IMR-90 (cell line): ENCODE data around the gene PFKL.

Experiments used
- BHLHE40 ChIP-seq: fragments of 150-350 bp; IDR thresholded peaks from 2 replicates; pipeline ENCODE4 v1.6.1; 2016; ENCODE audit warnings: mild to moderate bottlenecking, low read depth, low read length
- CEBPB ChIP-seq: IDR thresholded peaks from 2 replicates; pipeline ENCODE4 v1.6.1; 2012; ENCODE audit warnings: low read depth, low read length, improper control_type of control experiment
- CHD1 ChIP-seq: IDR thresholded peaks from 2 replicates; pipeline ENCODE4 v1.6.1; 2012; ENCODE audit warnings: low read depth, low read length, improper control_type of control experiment
- MAFK ChIP-seq: IDR thresholded peaks from 2 replicates; pipeline ENCODE4 v1.6.1; 2012; ENCODE audit warnings: low read depth, low read length, improper control_type of control experiment
- MXI1 ChIP-seq: IDR thresholded peaks from 2 replicates; pipeline ENCODE4 v1.6.1; 2012; ENCODE audit warnings: low read depth, mild to moderate bottlenecking, low read length, moderate library complexity, borderline replicate concordance
- NFE2L2 ChIP-seq: fragments of 150-350 bp; IDR thresholded peaks from 2 replicates; pipeline ENCODE4 v1.6.1; 2016; ENCODE audit warnings: low read depth, mild to moderate bottlenecking, low read length
- POLR2A ChIP-seq: IDR thresholded peaks from 2 replicates; pipeline ENCODE4 v1.6.1; 2012; ENCODE audit warnings: mild to moderate bottlenecking, low read depth, low read length
- RAD21 ChIP-seq: IDR thresholded peaks from 2 replicates; pipeline ENCODE4 v1.6.1; 2012; ENCODE audit warnings: low read length, improper control_type of control experiment
- RCOR1 ChIP-seq: IDR thresholded peaks from 2 replicates; pipeline ENCODE4 v1.6.1; 2012; ENCODE audit warnings: mild to moderate bottlenecking, low read length, improper control_type of control experiment; ENCODE audit not compliant: insufficient replicate concordance
- RFX5 ChIP-seq: IDR thresholded peaks from 2 replicates; pipeline ENCODE4 v1.8.0; 2012; ENCODE audit warnings: low read depth, mild to moderate bottlenecking, low read length, moderate library complexity
- SMC3 ChIP-seq: fragments of 150-350 bp; IDR thresholded peaks from 2 replicates; pipeline ENCODE4 v1.6.1; 2016; ENCODE audit warnings: low read depth, mild to moderate bottlenecking, antibody characterized with exemption, low read length, moderate library complexity
- USF2 ChIP-seq: fragments of 150-350 bp; IDR thresholded peaks from 2 replicates; pipeline ENCODE4 v1.6.1; 2017; ENCODE audit warnings: mild to moderate bottlenecking, antibody characterized with exemption, low read length, low read depth
- TF ChIP-seq, protein P1 (sequence below): conservative IDR thresholded peaks from 2 replicates; pipeline ENCODE4 v1.5.1; 2012; ENCODE audit warnings: mild to moderate bottlenecking, low read depth, low read length, improper control_type of control experiment
- TF ChIP-seq, protein P2 (sequence below): fragments of 150-350 bp; IDR thresholded peaks from 2 replicates; pipeline ENCODE4 v1.6.1; 2016; ENCODE audit warnings: low read depth, mild to moderate bottlenecking, low read length, moderate library complexity, borderline replicate concordance

- no peak for TF ChIP-seq POLR2A
- TF ChIP-seq MAFK, result no peak
- TF ChIP-seq, protein P1, sequence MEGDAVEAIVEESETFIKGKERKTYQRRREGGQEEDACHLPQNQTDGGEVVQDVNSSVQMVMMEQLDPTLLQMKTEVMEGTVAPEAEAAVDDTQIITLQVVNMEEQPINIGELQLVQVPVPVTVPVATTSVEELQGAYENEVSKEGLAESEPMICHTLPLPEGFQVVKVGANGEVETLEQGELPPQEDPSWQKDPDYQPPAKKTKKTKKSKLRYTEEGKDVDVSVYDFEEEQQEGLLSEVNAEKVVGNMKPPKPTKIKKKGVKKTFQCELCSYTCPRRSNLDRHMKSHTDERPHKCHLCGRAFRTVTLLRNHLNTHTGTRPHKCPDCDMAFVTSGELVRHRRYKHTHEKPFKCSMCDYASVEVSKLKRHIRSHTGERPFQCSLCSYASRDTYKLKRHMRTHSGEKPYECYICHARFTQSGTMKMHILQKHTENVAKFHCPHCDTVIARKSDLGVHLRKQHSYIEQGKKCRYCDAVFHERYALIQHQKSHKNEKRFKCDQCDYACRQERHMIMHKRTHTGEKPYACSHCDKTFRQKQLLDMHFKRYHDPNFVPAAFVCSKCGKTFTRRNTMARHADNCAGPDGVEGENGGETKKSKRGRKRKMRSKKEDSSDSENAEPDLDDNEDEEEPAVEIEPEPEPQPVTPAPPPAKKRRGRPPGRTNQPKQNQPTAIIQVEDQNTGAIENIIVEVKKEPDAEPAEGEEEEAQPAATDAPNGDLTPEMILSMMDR, result no peak
- TF ChIP-seq, protein P2, sequence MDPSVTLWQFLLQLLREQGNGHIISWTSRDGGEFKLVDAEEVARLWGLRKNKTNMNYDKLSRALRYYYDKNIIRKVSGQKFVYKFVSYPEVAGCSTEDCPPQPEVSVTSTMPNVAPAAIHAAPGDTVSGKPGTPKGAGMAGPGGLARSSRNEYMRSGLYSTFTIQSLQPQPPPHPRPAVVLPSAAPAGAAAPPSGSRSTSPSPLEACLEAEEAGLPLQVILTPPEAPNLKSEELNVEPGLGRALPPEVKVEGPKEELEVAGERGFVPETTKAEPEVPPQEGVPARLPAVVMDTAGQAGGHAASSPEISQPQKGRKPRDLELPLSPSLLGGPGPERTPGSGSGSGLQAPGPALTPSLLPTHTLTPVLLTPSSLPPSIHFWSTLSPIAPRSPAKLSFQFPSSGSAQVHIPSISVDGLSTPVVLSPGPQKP, result no peak
- TF ChIP-seq NFE2L2, result no peak
- no peak for TF ChIP-seq RAD21
- TF ChIP-seq RCOR1, result no peak
- TF ChIP-seq CHD1, result no peak
- TF ChIP-seq MXI1, result no peak
- TF ChIP-seq SMC3, result no peak
- TF ChIP-seq RFX5, result no peak
- no peak for TF ChIP-seq USF2
- TF ChIP-seq CEBPB, result no peak
- no peak for TF ChIP-seq BHLHE40
Observed at GRCh38 chr21:44262338-44263056, 37.4 kb upstream of the PFKL start.
